ENCODE results near the gene SRRD. TPM values are rescaled to one million over a fixed set of nuclear protein-coding genes. Genes with fewer than 3 reads are reported as not detected.

Gene SRRD
- total RNA-seq, 2 experiments from 2014 or later: 23.1 to 33.0 TPM

GRCh38 chr22:26516503-26516902, 32.8 kb downstream of the SRRD start:
- Histone ChIP-seq H2AFZ (ENCODE audit: low read length) (no peak overlapping the region), H3K4me1 (ENCODE audit: insufficient read depth, low read length, poor library complexity, severe bottlenecking) (peaks cover 25% of the 10 kb centered on the region), H3K4me2 (ENCODE audit: low read length) (no peak overlapping the region), H3K4me3 (ENCODE audit: low read depth, low read length, poor library complexity, severe bottlenecking) (no peak overlapping the region), H4K20me1 (ENCODE audit: insufficient read depth, low read length) (no peaks in the 10 kb centered on the region; the same call in 1 of the 2 replicates), H3K9me2 (ENCODE audit: insufficient read depth, low read length) (no peaks in the 10 kb centered on the region), H3K79me2 (ENCODE audit: insufficient read depth, low read depth, low read length) (peaks cover 24% of the 10 kb centered on the region), H3K9me3 (ENCODE audit: low read length) (no peaks in the 10 kb centered on the region), H3K27ac (ENCODE audit: low read depth, low read length, poor library complexity, severe bottlenecking) (no peak overlapping the region), H3K36me3 (ENCODE audit: insufficient read depth, low read length) (no peaks in the 10 kb centered on the region)
- intact Hi-C loops (cut with micrococcal nuclease; ENCODE audit: unreplicated experiment): no loop called here
- ChIA-PET CTCF (ENCODE audit: unreplicated experiment) (interaction anchor here (0.6 kb wide), 1 partner anchor 947 kb away, joined by 3 read pairs; no protein-coding TSS in a partner anchor), POLR2A (interaction anchor here (0.7 to 1.0 kb wide), 2 partner anchors 16 to 18 kb away, joined by 3 to 5 read pairs; no protein-coding TSS in a partner anchor)
- TF ChIP-seq, protein P1, sequence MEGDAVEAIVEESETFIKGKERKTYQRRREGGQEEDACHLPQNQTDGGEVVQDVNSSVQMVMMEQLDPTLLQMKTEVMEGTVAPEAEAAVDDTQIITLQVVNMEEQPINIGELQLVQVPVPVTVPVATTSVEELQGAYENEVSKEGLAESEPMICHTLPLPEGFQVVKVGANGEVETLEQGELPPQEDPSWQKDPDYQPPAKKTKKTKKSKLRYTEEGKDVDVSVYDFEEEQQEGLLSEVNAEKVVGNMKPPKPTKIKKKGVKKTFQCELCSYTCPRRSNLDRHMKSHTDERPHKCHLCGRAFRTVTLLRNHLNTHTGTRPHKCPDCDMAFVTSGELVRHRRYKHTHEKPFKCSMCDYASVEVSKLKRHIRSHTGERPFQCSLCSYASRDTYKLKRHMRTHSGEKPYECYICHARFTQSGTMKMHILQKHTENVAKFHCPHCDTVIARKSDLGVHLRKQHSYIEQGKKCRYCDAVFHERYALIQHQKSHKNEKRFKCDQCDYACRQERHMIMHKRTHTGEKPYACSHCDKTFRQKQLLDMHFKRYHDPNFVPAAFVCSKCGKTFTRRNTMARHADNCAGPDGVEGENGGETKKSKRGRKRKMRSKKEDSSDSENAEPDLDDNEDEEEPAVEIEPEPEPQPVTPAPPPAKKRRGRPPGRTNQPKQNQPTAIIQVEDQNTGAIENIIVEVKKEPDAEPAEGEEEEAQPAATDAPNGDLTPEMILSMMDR (conservative IDR thresholded peaks at IDR 0.05; ENCODE audit: low read length): no peak
- TF ChIP-seq EZH2phosphoT487 (IDR thresholded peaks at IDR 0.05; ENCODE audit: borderline replicate concordance, low read depth, low read length): no peak
- no peak for DNase-seq (ENCODE audit: low spot score)
- no TSS peak for BruUV-seq (replicated peaks)

- Histone ChIP-seq H3K36me3 (ENCODE audit: insufficient read depth, low read length) (no peaks in the 10 kb centered on the region), H3K9me2 (ENCODE audit: insufficient read depth, low read length) (no peaks in the 10 kb centered on the region), H2AFZ (ENCODE audit: low read length) (no peak overlapping the region), H4K20me1 (ENCODE audit: insufficient read depth, low read length) (no peaks in the 10 kb centered on the region), H3K4me3 (ENCODE audit: low read depth, low read length, poor library complexity, severe bottlenecking) (no peak overlapping the region), H3K79me2 (ENCODE audit: insufficient read depth, low read depth, low read length) (peaks cover 16% of the 10 kb centered on the region), H3K27ac (ENCODE audit: low read depth, low read length, poor library complexity, severe bottlenecking) (no peak overlapping the region), H3K9me3 (ENCODE audit: low read length) (no peaks in the 10 kb centered on the region), H3K4me2 (ENCODE audit: low read length) (no peak overlapping the region), H3K4me1 (ENCODE audit: insufficient read depth, low read length, poor library complexity, severe bottlenecking) (peaks cover 23% of the 10 kb centered on the region)
- ChIA-PET POLR2A (no interaction called here), CTCF (ENCODE audit: unreplicated experiment) (interaction anchor here (0.6 kb wide), 1 partner anchor 23 kb away, joined by 3 read pairs; no protein-coding TSS in a partner anchor)
- DNase-seq (ENCODE audit: low spot score): no peak
- BruUV-seq (replicated peaks): no TSS peak
- TF ChIP-seq EZH2phosphoT487 (IDR thresholded peaks at IDR 0.05; ENCODE audit: borderline replicate concordance, low read depth, low read length): no peak
- TF ChIP-seq, protein P1 (conservative IDR thresholded peaks at IDR 0.05; ENCODE audit: low read length): no peak
- intact Hi-C loops (cut with micrococcal nuclease; ENCODE audit: unreplicated experiment): no loop called here
These were observed 33.8 kb downstream of the SRRD start for GRCh38 chr22:26517429-26517828.

DNA sequence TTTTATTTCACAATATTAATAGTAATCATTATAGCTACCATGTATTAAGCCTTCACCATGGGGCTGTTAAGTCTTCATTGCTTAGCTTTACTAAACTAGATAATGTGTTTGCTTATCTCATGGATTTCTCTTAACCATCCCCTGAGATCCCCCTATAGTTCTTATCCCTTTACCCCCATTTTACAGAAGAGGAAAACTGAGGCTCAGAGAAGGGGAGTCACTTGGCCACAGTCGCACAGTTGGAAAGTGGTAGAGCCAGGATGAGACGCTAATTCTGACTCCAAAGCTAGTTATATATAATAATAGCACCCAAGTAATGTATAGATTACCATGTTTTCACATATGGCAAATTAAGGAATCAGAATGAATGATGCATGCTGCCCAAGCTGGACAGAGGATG, 38.3 kb downstream of the SRRD start:
- Histone ChIP-seq H3K36me3 (ENCODE audit: insufficient read depth, low read length) (peaks cover 11% of the 10 kb centered on the region; the same call in 1 of the 2 replicates), H3K79me2 (ENCODE audit: insufficient read depth, low read depth, low read length) (no peaks in the 10 kb centered on the region), H3K4me1 (ENCODE audit: insufficient read depth, low read length, poor library complexity, severe bottlenecking) (peaks cover 11% of the 10 kb centered on the region), H3K27ac (ENCODE audit: low read depth, low read length, poor library complexity, severe bottlenecking) (no peak overlapping the region), H3K9me3 (ENCODE audit: low read length) (no peaks in the 10 kb centered on the region), H4K20me1 (ENCODE audit: insufficient read depth, low read length) (no peaks in the 10 kb centered on the region), H2AFZ (ENCODE audit: low read length) (no peak overlapping the region), H3K9me2 (ENCODE audit: insufficient read depth, low read length) (no peaks in the 10 kb centered on the region), H3K4me2 (ENCODE audit: low read length) (no peak overlapping the region), H3K4me3 (ENCODE audit: low read depth, low read length, poor library complexity, severe bottlenecking) (no peak overlapping the region)
- ChIA-PET POLR2A (interaction anchor here (1.1 kb wide), 1 partner anchor 14 kb away, joined by 3 read pairs; no protein-coding TSS in a partner anchor), CTCF (ENCODE audit: unreplicated experiment) (no interaction called here)
- intact Hi-C loops (cut with micrococcal nuclease; ENCODE audit: unreplicated experiment): no loop called here
- TF ChIP-seq, protein P1 (conservative IDR thresholded peaks at IDR 0.05; ENCODE audit: low read length): no peak
- TF ChIP-seq EZH2phosphoT487 (IDR thresholded peaks at IDR 0.05; ENCODE audit: borderline replicate concordance, low read depth, low read length): no peak
- no TSS peak for BruUV-seq (replicated peaks)
- no peak for DNase-seq (ENCODE audit: low spot score)

All from OCI-LY7 (cell line).